ENCODE results near the gene LRRC43. TPM values are rescaled to one million over a fixed set of nuclear protein-coding genes. Genes with fewer than 3 reads are reported as not detected.

LRRC43 gene
- total RNA-seq (2014; rRNA removed; shearing (Covaris generic)), result not detected in 2 replicates

DNA sequence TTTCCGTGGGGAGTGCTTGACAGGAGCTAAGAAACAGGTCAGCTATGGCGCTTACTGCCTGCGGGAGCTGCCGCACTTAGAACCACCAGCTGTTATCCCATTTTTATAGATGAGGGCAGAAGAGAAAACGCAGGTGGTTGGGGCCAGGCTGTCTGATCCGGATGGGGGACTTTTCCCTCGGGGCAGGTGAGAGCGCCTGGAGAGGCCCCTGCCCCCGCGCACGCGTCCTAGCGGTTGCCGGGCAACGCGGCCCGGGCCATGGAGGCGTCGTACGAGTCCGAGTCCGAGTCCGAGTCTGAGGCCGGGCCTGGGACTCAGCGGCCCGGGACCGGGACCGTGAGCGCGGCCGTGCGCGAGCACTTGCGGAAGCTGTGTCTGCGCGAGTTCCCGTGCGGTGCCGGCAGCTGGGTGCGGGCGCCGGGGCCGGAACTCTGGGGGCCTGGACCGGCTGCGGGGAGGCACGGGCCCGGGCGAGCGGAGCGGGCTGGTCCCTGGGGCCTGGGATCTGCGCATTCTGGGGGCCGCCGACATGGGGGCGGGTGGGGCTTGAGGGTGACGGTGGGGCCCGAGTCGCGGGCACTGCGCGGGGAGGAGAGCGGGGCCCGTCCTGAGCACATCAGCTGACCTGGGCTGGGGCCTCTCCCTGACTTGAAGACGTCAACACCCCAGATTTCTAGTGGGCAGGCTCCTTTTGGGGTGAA lies at the start of gene LRRC43:
LRRC43 (plus strand) TSS at position 237 of the 701 bp plus-strand sequence; CDS start at position 259, 22 bp downstream.
- peak; percentile 36 for DNase-seq (ENCODE audit: low spot score)
- in situ Hi-C loops (cut with HindIII; ENCODE audit: low sequenced_read_pairs), result loop anchor here (5.0 kb wide), 1 partner anchor 41 kb away; no protein-coding TSS in a partner anchor

GRCh38 chr12:122133192-122133950 lies 49.6 kb upstream of the LRRC43 start:
- no peak for DNase-seq (ENCODE audit: low spot score)
- in situ Hi-C loops (cut with HindIII; ENCODE audit: low sequenced_read_pairs), result no loop called here

- DNase-seq (ENCODE audit: low spot score), result no peak
- in situ Hi-C loops (cut with HindIII; ENCODE audit: low sequenced_read_pairs), result no loop called here
Observed at GRCh38 chr12:122135437-122136031, 47.4 kb upstream of the LRRC43 start.

GRCh38 chr12:122137229-122137628 lies 45.7 kb upstream of the LRRC43 start:
- in situ Hi-C loops (cut with HindIII; ENCODE audit: low sequenced_read_pairs), result no loop called here
- no peak for DNase-seq (ENCODE audit: low spot score)

DNA sequence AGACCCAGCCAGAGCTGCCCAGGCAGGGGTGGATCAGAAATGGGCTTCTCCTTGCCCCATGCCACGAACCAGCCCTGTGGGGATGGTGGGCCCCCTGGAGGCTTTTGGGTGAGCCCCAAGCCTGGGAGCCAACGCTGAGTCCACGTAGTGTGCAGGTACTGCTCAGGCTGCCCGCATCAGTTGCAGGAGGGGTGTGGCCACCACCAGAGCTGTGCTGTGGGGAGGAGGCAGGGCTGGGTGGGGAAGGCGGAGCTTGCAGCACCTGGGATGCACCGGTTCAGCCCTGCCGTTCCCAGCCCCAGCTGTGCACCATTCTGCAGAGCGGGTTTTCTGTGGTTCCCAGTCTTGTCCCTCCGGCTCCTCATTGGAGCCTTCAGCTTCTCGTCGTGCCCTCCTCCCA lies 45.2 kb upstream of the LRRC43 start:
- in situ Hi-C loops (cut with HindIII; ENCODE audit: low sequenced_read_pairs), result no loop called here
- DNase-seq (ENCODE audit: low spot score), result peak; percentile 27

DNA sequence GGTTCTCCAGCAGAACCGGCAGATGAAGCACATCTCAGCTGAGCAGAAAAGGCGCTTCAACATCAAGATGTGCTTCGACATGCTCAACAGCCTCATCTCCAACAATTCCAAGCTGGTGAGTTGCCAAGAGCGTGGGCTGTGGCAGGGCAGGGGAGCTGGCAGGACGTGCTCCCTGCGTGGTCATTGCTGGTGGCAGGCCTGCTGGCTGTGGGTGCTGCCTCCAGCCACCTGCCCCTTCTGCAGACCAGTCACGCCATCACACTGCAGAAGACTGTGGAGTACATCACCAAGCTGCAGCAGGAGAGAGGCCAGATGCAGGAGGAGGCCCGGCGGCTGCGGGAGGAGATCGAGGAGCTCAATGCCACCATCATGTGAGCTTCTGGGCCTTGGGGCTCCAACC lies 44.7 kb upstream of the LRRC43 start:
- in situ Hi-C loops (cut with HindIII; ENCODE audit: low sequenced_read_pairs), result no loop called here
- peak; percentile 27 for DNase-seq (ENCODE audit: low spot score)

GRCh38 chr12:122138616-122139015 lies 44.3 kb upstream of the LRRC43 start:
- in situ Hi-C loops (cut with HindIII; ENCODE audit: low sequenced_read_pairs), result no loop called here
- peak; percentile 59 for DNase-seq (ENCODE audit: low spot score)

- peak; percentile 32 for DNase-seq (ENCODE audit: low spot score)
- in situ Hi-C loops (cut with HindIII; ENCODE audit: low sequenced_read_pairs), result no loop called here
Observed at GRCh38 chr12:122139266-122139665, 43.7 kb upstream of the LRRC43 start.

DNA sequence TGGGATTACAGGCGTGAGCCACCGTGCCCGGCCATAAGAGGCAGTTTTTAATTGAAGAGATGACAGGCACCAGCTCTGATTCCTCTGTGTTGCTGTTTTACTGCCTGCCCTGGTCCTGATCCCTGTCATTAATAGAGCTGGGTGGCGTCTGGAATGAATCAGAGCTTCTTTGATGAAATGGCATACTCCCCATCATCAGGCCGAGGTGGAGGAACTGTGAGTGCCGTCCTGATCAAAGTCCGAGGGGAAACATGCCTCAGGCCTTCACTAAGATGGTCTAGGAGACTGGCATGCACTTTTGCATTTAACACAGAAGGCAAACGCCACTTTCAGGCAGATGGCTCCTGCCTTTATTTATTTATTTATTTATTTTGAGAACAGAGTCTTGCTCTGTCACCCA lies 43.0 kb upstream of the LRRC43 start:
- in situ Hi-C loops (cut with HindIII; ENCODE audit: low sequenced_read_pairs), result loop anchor here (5.0 kb wide), 1 partner anchor 42 kb away; the partner anchor contains the start of gene LRRC43
- DNase-seq (ENCODE audit: low spot score), result no peak

- no peak for DNase-seq (ENCODE audit: low spot score)
- in situ Hi-C loops (cut with HindIII; ENCODE audit: low sequenced_read_pairs), result loop anchor here (5.0 kb wide), 1 partner anchor 42 kb away; the partner anchor contains the start of gene LRRC43
Observed at GRCh38 chr12:122140467-122141257, 42.3 kb upstream of the LRRC43 start.

- in situ Hi-C loops (cut with HindIII; ENCODE audit: low sequenced_read_pairs), result loop anchor here (5.0 kb wide), 1 partner anchor 40 kb away; the partner anchor contains the start of gene LRRC43
Observed at GRCh38 chr12:122141911-122142725, 40.8 kb upstream of the LRRC43 start.

GRCh38 chr12:122142857-122143256 lies 40.1 kb upstream of the LRRC43 start:
- DNase-seq (ENCODE audit: low spot score), result no peak
- in situ Hi-C loops (cut with HindIII; ENCODE audit: low sequenced_read_pairs), result loop anchor here (5.0 kb wide), 1 partner anchor 39 kb away; the partner anchor contains the start of gene LRRC43

More at GRCh38 chr12:122141911-122142725, 40.8 kb upstream of the LRRC43 start:
- DNase-seq (ENCODE audit: low spot score), result no peak

DNA sequence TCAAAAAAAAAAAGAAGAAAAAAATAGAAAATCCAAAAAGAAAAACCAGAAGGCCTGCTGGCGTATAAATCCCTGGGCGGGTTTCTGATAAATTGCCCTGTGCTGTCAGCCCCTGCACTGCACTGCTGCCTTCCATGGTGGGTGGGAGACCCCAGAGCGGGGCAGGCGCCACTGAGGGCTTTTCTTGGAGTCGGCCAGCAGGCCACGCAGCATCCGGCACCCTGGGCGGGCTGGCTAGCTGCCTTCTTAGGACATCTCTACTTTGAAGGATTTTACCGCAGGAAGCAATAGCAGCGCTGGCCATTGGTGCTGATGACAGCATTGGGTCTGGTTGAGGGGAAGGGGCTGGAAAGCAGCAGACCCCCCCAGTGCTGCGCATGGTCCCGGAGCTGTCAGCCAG lies 38.0 kb upstream of the LRRC43 start:
- DNase-seq (ENCODE audit: low spot score), result no peak
- in situ Hi-C loops (cut with HindIII; ENCODE audit: low sequenced_read_pairs), result loop anchor here (5.0 kb wide), 1 partner anchor 37 kb away; the partner anchor contains the start of gene LRRC43

GRCh38 chr12:122145505-122146330 lies 37.2 kb upstream of the LRRC43 start:
- DNase-seq (ENCODE audit: low spot score), result no peak
- in situ Hi-C loops (cut with HindIII; ENCODE audit: low sequenced_read_pairs), result no loop called here

DNA sequence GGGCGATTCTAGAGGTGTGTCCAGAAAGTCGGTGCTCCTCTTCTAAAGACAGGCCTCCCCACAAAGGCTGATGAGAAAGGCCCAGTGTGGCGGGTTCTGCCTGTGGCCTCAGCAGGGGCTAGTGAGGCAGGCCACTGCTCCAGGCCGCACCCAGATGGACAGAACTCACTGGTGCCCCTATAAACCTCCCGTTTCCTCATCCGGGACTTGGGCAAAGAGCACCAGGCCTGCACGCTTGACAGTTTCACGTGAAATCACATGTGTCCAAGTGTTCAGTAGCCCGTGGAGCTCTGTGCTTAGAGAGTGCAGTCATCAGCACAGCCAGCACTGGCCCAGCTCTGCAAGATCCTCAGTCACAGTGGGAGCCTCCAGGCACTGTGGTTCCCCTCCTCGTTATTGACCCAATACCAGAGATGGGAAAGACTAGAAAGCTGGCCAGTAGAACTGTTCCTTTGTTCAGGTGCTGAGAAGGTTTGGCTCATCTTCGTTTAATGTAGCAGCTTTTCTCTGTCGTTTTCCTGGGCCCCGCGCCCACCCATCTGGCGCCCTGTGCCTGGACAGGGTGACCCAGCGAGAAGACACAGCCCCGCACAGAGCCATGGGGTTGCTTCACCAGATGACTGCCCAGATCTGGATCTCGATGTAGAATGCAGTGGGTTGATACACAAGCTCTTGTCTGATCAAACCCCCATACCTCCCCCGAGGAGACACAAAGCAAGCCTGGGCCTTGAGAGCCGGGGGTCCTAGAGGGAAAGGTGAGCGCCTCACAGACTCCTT lies 35.2 kb upstream of the LRRC43 start:
- DNase-seq (ENCODE audit: low spot score), result no peak
- in situ Hi-C loops (cut with HindIII; ENCODE audit: low sequenced_read_pairs), result no loop called here

GRCh38 chr12:122148657-122149056 lies 34.3 kb upstream of the LRRC43 start:
- in situ Hi-C loops (cut with HindIII; ENCODE audit: low sequenced_read_pairs), result no loop called here

More at GRCh38 chr12:122148657-122149056, 34.3 kb upstream of the LRRC43 start:
- no peak for DNase-seq (ENCODE audit: low spot score)

All from G401 (cell line).